GM19240 (cell line): ENCODE results near the gene HDAC5.
"Not testable (repeated sequence)": the region's sequence is repeated elsewhere in the genome, so short reads cannot be mapped to it uniquely, and the experiment has no call there.

Experiments used
- DNase-seq: peaks from one replicate; pipeline ENCODE4 v3.0.0; 2011; ENCODE audit warnings: low spot score; ENCODE audit not compliant: insufficient read length

Gene HDAC5

DNA sequence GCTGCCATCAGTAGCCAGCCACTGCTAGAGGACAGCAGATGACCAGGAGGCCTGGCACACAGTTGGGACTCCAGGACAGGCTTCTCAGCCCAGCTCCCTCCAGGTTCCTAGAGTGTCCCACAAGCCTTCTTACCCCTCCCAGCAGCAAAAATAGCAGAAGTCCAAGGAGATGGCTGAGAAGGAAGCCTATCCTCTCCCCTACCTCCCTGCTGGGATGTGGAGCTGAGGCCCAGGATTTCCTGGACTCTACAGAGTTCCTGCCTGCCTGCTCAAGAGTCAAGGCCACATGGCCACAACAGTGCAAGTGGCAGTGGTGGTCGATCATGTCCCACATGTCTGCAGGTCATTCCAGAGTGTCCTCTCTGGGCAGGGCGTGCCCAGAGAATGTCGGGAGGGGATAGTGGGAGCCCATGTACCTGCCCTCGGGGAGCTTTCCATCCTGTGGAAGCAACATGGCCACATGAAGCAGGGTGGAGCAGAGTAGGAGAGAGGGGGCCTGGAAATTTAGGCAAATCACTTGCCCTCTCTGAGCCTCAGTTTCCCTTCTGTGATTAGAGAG is 10.6 kb upstream of the HDAC5 start:
- no peak for DNase-seq

DNA sequence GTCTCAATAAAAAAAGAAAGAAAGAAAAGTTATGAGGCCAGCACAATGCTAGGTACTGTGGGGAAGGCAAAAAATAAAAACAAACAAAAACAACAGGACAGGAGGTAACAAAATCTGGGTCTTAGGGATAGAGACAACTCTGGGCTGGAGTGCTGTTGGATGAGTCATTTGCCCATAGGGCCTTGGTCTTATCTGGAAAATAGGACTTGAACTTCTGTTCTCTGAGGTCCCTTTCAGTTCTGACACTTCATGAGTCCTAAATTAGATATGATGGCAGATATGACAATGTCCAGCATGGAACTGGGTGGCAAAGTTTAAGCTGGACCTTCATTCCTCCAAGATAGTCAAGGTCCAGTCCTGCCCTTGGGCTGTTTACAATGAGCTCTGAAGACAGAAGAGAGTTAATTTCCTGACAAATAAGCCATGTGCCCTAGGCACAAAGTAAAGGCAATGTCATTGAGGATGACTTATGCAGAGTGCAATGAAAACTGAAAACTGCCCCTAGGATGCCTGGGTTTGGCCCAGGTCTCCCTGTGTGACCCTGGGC is 8.9 kb upstream of the HDAC5 start:
- no peak for DNase-seq

DNA sequence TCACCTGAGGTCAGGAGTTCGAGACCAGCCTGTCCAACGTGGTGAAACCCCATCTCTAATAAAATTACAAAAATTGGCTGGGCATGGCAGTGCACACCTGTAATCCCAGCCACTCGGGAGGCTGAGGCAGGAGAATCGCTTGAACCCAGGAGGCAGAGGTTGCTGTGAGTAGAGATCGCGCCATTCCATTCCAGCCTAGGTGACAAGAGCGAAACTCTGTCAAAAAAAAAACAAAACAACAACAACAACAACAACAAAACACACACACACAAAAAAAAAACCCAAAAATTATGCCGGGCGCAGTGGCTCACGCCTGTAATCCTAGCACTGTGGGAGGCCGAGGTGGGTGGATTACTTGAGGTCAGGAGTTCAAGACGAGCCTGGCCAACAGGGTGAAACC is 7.9 kb upstream of the HDAC5 start:
- not testable (repeated sequence) for DNase-seq

DNA sequence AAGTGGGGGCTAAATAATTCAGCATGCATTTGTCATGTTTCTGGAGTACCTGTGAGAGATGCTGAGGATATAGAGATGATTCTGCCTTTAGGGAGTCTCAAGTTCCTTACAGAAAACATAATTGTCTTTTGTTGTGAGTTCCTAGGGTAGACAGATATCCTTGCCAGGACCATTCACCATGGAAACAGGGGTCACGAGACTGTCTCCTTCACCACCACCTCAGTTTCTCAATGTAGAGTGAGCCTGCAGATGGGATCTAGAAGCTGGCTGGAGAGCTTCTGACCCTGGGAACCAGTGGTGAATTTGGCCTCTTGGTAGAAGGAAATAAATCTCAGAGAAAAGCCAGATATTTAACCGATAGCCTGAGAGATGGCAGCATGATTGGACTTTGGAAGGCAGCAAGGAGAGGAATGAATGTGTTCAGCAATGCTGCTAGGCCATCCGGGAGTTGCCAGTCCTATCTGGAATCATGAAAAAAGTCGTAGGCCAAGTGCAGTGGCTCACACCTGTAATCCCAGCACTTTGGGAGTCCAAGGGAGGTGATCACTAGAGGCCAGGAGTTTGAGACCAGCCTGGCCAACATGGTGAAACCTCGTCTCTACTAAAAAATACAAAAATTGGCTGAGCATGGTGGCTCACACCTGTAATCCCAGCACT is 7.4 kb upstream of the HDAC5 start:
- no peak for DNase-seq

DNA sequence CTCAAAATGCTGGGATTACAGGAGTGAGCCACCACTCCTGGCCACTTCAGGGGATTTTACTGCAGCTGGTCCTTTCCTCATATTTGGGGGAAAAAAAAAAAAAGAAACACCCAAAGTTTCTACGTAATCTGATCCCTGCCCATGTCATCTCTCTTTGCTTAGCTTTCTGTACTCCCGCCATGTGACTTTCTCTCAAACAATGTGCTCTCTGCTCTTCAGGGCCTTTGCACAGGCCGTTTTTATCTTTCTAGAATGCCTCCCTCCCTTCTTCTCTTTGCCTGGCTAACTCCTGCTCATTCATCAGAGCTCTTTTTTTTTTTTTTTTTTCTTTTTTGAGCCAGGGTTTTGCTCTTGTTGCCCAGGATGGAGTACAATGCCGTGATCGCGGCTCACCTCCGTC is 4.9 kb upstream of the HDAC5 start:
- DNase-seq, result no peak

DNA sequence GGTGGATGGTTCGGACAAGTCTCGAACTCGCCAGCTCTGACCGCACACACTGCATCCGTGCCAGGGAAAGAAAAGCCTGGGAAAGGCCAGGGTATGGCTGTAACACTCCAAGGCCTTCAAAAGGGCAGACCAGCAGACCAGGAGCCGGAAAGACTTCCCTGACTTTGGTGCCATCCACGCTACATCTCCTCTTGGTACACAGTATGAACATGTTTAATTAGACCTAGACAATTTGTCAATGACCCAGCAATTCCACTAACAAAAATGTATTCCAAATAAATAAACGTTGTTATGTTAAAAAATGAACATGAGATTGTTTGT is 637 bp upstream of the HDAC5 start:
- no peak for DNase-seq

DNA sequence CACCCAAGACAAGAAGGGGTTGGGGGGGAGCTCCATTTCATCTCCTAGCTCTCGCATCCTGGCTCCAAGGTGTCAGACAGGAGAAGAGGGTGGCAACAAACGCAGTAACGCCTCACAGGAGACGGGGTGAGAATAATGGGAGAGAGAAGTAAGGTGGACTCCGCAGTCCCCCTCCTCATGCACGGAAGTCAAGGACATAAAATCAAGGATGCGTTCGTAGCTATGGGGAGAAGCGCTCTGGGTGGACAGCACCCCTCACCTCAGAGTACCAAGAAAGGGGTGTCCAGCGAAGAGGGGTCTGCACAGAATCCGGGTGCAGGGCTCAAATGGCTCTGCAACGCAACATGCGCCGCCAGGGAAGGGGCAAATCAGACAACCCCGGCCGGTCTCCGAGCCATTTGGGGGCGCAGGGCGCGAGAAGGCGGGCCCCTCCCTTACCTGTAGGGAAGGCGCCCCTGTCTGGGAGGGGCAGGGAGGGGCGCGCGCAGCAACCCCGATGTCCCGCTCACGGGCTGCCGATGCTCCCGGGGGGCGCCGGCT is 555 bp downstream of the HDAC5 start:
- no peak for DNase-seq

DNA sequence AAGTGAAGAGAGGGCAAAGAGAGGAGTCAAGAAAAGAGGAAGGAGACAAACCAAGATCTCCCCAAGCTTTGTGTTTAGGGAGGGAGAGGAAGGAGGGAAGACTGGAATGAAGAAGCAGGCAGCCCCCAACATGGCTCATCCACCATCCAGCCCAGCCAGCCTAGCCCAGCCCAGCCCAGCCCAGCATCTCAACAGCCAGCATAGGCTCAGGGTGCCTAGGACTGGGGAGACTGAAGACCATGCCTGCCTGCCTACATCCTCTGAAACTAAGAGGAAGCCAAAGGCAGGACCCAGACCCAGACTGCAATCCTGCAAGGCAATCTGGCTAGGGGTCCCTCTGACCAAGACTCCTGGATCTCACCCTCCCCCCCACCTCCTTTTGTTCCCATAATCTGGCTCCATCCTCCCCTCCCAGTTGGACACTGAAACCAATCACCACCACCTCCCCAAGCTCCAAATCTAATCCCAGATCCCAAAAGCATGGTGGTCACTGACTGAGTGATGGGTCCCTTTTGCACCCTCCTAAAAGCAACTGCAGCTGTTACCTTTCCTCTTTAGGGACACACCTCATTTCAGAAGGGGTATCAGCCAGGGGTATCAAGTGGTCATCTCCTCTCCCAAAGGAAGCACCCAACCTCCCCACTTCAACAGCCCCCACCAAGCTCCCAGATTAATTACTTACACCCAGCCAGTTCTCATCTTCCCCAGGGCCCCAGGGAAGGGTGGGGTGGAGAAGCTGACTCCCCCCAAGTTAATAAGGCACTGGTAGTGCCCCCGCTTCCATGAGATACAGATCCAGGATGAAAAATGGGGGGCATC is 1.2 kb downstream of the HDAC5 start:
- no peak for DNase-seq

DNA sequence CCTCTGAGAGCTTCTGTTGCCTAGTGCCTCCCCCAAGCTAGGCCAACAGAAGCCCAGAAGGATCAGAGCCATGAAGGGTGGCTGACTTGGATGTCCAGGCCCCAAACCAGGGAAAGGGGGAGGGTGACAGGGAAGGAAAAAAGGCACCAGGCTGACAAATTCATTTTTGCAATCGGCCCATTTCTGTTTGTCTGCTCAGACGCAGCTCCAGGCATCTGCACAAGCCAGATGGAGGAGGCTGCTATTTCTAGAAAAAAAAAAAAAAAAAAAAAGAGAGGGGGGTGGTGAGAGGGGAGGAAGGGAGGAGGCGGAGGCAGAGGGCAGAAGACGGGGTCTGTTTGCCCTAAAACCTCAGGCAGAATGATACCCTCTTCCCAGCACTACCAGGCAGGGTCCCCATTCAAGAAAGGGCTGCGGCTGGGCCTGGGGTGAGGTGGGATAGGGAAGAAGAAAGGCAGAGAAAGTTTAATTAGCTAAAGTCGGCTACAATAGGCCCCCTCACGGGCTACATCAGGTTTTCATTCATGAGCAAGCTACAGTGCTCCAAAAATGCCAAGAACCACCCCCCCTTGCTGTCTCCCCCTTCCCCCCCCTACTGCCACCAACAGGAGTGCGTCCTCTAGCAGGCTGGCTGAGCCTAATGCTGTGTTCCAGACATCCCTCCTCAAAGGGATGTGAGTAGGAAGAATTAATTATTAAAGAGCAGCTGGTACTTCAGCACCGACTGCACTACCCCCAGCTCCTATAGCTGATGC is 2.4 kb downstream of the HDAC5 start:
- no peak for DNase-seq

DNA sequence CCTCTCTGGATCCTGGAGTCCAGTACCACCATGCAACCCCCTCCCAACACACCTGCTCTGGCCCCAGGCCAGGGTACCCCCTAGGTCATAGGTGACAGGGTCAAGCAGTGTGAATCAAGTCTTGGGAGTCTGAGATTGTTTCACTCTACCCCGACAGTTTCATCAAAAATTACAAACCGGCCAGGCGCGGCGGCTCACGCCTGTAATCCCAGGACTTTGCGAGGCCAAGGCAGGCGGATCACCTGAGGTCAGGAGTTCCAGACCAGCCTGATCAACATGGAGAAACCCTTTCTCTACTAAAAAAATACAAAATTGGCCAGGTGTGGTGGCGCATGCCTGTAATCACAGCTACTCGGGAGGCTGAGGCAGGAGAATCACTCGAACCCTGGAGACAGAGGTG is 3.2 kb downstream of the HDAC5 start:
- not testable (repeated sequence) for DNase-seq

DNA sequence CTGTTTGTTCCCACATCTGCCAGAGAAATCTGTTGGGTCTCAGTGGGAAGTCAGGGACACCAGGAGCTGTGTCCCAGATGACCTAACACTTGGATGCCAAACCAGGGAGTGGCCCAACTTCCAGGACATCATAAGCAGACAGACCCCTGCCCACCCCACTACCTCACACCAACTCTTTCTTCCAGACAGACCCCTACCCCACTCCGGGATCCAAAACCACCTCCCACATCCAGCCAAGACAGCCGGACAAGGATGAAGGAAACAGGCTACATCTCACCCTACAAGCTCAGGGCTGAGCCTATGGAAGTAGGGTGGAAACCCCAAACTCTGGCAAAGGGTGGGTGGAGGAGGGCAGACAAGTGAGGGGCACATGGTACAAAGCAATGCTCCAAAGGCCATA is 3.6 kb downstream of the HDAC5 start:
- DNase-seq, result no peak

DNA sequence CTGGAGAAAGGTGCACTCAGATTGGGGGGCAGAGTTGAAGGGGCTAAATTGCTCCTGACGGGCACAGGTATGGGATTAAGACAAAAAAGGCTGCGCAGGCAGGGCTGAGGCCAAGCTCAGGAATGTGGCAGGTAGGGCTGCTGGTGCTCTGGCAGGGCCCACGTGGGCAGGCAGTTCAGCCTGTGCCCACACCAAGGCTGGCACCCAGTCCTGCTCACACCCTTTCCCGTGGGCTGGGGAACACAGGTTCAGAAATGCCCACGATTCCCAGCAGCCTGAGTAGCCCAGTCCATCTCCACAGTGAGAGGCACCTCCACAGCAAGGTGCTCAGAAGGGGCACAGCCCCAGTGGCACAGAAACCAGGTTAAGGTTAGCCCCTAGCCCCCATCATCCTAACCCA is 4.4 kb downstream of the HDAC5 start:
- DNase-seq, result no peak

DNA sequence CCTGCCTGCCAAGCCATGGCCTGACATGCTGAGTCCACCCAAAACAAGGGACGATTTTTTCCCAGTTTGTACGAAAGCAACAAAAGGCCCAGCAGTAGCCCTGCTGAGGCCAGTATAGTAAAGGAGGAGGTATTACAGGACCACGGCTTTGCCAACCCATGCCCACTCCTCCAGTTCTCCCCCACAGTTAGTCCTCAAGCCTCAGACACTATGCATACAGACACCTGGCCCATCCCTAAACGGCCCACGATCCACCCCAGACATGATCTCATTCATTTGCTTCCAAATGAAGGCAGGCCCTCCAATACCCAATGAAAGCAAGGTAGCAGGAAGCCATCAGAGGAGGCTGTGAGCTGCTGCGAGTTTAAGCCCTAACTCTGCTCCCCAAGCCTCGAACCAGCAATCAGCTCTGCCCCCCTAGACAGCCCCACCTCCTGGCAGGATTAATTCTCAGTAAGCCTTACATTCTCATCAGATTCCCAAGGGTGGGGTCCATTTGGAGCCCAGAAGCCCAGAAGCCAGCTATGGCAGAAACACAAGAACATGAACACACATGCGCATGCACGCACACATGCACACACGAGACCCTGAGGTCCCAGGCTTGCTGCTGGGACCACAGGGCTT is 4.9 kb downstream of the HDAC5 start:
- DNase-seq, result no peak

DNA sequence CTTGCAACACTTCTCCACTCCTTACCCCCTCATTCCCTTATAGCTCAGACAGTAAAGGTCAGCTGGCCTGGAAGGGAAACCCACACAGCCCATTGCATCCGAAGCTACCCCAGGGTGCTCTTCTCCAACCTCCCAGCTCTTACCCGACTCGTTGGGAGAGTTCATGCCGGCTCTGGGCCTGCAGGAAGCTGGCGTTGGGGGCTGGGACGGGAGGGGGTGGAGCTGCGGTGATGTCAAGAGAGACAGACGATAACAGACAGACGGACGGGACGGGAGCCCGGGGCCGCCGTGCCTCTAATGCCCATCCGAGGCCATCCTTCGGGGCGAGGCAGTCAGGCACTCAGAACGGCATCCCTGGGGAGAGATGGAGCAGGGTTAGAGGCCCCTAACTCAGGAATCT is 6.1 kb downstream of the HDAC5 start:
- DNase-seq, result no peak

DNA sequence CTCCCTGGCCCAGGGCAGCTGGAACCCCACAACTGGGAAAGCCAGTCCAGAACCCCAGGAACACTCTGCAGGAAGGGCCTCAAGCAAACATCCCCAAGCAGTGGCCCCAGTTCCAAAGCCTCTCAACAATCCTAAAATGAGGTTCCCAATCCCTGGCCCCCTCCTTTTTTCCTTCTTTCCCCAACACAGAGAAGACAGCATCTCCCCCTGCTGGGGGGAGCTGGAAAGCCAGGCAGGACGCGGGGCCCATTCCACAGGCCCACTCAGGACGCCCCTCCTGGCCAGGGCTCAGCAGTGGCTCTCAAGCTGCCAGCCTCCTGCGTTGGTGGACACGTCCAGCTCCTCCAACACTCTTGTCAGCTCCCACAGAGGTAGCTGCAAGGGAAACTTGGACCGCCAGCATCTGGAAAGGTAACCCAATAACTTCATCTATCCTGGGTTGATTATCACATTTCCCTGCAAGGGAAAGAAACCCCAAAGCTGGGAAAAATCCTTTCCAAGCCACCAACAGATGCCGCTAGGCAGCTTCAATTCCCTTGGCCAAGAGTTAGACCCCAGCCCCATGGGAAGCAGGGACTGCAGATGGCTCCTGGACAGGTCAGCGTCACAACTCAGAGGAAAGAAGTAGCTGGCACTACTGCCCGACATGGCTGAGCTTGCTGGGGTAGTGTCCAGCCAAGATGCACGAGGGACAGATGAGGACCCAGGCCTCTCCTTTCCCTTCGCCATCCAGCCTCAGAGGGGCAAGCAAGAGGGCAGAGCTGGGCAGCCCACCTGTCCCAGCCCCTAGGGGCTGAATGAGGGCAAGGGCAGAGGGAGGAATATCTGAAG is 7.6 kb downstream of the HDAC5 start:
- no peak for DNase-seq

DNA sequence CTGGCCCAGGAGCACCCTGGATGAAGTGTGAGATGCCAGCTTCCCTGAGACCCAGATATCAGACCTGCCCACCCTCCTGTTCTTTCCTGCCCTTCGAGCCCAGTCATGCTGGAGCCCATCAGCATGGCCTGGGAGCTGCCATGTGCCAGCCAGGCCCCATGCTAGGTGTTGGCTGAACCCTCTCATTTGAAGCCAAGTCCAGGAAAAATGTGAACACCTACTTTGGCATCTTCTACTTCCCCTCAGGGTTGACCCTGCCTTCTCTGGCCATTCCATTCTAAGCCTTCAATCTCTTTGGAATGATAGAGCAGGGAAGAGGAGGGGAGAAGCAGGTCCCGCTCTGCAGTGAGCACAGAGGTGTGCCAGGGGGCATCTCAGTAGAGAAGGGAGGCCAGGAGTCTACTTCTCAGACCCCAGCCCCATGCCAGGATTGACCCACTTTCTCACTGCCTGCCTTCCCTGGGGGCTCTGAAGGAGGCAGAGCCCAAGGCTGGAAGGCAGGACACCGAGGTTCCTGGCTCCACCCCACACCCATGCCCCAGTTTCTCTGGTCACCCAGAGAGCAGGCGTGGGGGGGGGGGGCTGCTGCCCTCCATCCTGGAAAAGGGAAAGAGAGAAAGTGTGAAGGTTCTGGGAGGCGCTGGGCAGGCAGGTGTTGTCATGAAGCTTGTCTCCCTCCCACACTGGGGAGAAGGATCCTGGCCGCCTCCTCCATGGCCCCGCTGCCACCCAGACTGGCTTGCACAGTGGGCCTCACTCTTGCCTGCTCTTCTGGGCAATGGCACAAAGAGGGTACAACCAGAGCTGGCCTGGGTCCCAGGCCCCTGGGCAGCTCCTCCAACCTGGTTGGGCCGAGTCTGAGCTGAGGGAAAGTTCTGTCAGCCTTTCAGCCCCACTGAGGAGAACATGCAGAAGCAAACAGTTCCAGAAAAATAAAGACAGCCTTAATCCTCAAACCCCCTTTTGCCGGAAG is 9.3 kb downstream of the HDAC5 start:
- no peak for DNase-seq

DNA sequence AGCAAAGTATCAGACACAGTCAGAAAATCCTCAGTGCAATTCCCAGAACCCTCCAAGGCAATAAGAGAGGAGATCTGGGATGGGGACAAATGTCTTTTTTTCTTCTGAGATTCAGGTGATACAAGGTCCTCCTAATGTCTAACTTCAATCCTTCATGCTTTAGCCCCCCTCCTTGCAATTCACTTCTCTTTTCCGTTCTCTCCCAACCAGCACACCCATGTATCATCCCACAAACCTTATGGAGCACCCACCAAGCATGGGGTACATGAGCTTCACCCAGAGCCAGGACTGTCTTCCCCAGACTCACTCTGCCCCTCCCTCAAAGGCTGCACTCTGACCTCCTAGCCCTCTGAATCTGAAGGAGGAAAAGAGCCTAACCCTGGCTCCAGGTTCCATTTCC is 10.1 kb downstream of the HDAC5 start:
- DNase-seq, result no peak

DNA sequence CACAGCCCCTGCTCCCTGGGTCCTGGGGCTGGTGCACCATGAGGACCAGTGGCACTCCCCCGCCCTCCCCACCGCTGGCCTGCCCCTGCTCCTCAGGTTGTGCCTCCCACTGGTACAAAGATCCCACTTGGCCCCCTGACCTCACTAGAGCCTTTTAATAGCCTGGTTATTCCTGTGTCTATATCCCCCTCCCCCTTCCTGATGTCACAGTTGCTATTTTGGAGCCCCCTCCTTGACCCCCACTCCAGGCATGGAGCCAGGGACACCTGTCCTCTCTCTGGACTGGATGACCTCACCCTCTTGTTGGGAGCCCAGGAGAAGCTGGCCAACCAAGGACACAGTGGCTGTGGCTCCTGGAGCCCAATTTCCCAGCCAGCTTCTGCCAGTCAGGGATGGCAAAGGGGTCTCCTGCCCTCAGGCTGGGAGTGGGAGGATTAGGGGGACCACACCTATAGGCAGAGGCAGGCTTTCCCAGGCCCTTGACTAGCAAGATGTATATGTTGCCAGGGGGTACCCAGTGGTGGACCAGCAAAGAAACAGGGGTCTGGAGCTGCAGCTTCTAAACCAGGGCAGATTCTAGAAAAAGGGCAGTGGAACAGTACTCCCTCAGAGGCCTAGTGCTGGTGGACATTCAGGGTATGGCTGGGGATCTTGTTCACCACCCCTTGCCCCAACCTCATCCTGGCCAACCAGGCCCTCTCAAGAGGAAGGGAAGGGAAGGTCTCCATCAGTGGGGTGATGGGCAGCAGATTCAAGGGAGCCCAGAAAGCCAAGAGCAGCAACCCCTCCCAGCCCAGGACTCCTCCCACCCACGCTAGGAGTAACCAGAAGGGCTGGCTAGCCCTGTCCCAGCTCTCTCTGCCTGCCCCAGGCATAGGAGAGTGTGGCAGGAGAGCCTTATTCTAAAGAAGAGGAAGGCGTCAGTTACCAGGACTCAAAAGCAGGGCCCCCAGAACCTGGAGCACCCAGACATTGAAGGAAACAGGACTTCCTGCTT is 10.9 kb downstream of the HDAC5 start:
- no peak for DNase-seq
